ENCODE data around the gene SPECC1. TPM values are rescaled to one million over a fixed set of nuclear protein-coding genes. Genes with fewer than 3 reads are reported as not detected.
A peak's percentile ranks its signal among the peaks of the same experiment; 100 is the strongest.

The SPECC1 gene
- total and polyA plus RNA-seq, 9 of the 15 experiments (the other 6 are each of a cell fraction or from before 2014, with no cell fraction given), result 2.4 to 19.6 (median 14.7) TPM

GRCh38 chr17:20155258-20156195 lies 146.4 kb downstream of the SPECC1 start (continued):
- TF ChIP-seq, protein P1, sequence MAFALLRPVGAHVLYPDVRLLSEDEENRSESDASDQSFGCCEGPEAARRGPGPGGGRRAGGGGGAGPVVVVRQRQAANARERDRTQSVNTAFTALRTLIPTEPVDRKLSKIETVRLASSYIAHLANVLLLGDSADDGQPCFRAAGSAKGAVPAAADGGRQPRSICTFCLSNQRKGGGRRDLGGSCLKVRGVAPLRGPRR (CRISPR knock-in tag; IDR thresholded peaks at IDR 0.05), result no peak
- TF ChIP-seq ZNF551 (CRISPR knock-in tag; IDR thresholded peaks at IDR 0.05) (no peak), CREB1 (IDR thresholded peaks at IDR 0.05) (no peak; the same call in 1 of the 2 replicates), CREB1 (CRISPR knock-in tag; IDR thresholded peaks at IDR 0.05) (peak; percentile 37; the same call in 1 of the 2 replicates), MEIS2 (IDR thresholded peaks at IDR 0.05; ENCODE audit: partially characterized antibody) (peak; percentile 48), PHTF2 (CRISPR knock-in tag; IDR thresholded peaks at IDR 0.05) (no peak), ZNF121 (CRISPR knock-in tag; conservative IDR thresholded peaks at IDR 0.05) (no peak), FOXK1 (CRISPR knock-in tag; IDR thresholded peaks at IDR 0.05; ENCODE audit: borderline replicate concordance) (no peak), LCOR (CRISPR knock-in tag; IDR thresholded peaks at IDR 0.05) (no peak), FUS (optimal IDR thresholded peaks at IDR 0.05; ENCODE audit: low read depth, low read length) (no peak), SUPT5H (IDR thresholded peaks at IDR 0.05) (peak; percentile 34; the same call in 1 of the 2 replicates), HMGN3 (IDR thresholded peaks at IDR 0.05; ENCODE audit: borderline replicate concordance, extremely low read depth, insufficient read length, low read depth, low read length) (no peak), CCAR2 (IDR thresholded peaks at IDR 0.05; ENCODE audit: low read depth, low read length) (no peak), NEUROD1 (IDR thresholded peaks at IDR 0.05; ENCODE audit: borderline replicate concordance, low read depth, low read length, partially characterized antibody) (no peak), ZNF3 (CRISPR knock-in tag; IDR thresholded peaks at IDR 0.05) (no peak), POLR2G (IDR thresholded peaks at IDR 0.05; ENCODE audit: low read depth, low read length) (peak; percentile 83), DMBX1 (CRISPR knock-in tag; IDR thresholded peaks at IDR 0.05; ENCODE audit: borderline replicate concordance) (no peak), HNRNPL (IDR thresholded peaks at IDR 0.05; ENCODE audit: low read depth, low read length) (no peak)
